Transverse colon (tissue), 3 donors: ENCODE results near the gene EAF2.

Experiments
- CTCF ChIP-seq, 5 experiments: fragments of 200-600 bp in 3 of 5; fragments of 450-650 bp in 2 of 5; sonication (generic) in 3 of 5; IDR thresholded peaks; 1 replicate in 2 of 5; 2 replicates in 3 of 5; pipeline ENCODE4 v1.5.1; 2016 to 2017; ENCODE audit warnings: antibody characterized with exemption in 5 of 5, inconsistent platforms in 3 of 5, mild to moderate bottlenecking in 2 of 5, moderate library complexity in 1 of 5
- EP300 ChIP-seq: sonication (generic); formaldehyde crosslinking; IDR thresholded peaks from one replicate; pipeline ENCODE4 v1.6.1; 2017; ENCODE audit warnings: antibody characterized with exemption, low read depth
- POLR2A ChIP-seq: fragments of 450-650 bp; IDR thresholded peaks from one replicate; pipeline ENCODE4 v1.6.1; 2016; ENCODE audit warnings: antibody characterized with exemption, mild to moderate bottlenecking, moderate library complexity

DNA sequence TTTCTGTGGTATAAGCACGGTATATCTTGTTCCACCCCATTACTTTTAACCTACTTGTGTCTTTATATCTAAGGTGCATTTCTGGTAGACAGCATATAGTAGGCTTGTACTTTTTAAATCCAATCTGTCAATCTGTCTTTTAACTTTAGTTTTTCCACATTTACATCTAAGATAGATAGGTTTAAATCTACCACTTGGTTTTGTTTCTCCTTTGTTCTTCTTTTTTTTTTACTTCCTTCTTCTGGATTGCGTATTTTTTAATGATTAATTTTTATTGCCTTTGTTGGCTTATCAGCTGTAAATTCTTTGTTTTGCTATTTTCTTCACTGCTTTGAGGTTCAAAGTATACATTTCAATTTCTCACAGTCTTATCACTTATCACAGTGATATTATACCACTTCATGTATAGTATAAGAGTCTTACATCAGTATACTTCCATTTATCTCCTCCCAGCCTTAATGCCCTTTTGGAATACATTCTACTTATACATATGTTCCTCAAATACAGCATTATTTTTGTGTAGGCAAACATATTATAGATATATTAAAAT is 31.2 kb upstream of the EAF2 start:
- no peak for TF ChIP-seq CTCF (IDR thresholded peaks at IDR 0.05)
- no peak for TF ChIP-seq POLR2A
- no peak for TF ChIP-seq EP300
